ENCODE measurements around the gene PUM1. TPM values are rescaled to one million over a fixed set of nuclear protein-coding genes. Genes with fewer than 3 reads are reported as not detected.

Gene PUM1
- total and polyA plus RNA-seq, 10 of the 15 experiments (the other 5 are each of a cell fraction or from before 2014, with no cell fraction given): 21.4 to 75.3 (median 42.4) TPM

DNA sequence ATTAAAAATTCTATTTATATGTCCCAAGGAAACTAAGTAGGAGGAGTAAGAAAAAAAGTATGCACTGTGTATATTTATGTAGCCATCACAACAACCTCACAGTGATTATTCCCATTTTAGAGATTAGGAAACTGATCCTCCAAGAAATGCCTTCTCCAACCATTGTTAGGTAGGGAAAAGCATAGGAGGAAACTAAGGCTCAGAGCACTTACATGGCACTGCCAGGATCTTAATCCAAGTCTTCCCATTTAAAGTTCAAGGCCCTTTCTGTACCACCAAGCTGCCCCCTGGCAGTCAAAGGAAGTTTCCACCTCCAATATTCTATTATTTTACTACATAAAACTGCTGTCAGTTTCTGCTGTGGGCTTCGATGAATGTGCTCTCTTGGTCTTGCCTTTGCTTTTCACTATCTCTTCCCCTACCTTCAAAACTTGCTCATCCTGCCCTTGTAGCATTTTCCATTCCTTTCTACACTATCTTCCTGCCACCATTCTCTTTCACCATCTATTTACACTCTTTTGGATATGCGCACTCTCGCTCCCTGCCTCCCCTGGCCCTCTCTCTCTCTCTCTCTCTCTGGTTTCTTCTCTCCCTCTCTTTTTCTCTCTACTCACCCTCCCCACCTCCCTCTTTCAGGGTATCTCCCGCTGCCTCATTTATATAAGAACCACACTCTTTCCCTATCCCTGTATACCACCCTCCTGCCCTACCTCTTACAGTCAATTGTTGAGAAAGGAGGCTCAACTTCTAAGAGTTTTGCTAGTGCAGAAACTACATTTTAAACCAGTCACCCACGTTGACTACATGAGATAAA, 34.0 kb downstream of the PUM1 start:
- Histone ChIP-seq H3K79me2 (ENCODE audit: control insufficient read depth, insufficient read depth, low read length) (peaks cover 88% of the 10 kb centered on the region), H3K4me2 (ENCODE audit: control insufficient read depth, insufficient read depth) (no peak overlapping the region), H3K27me3 (replicated peaks in 1 of 2; ENCODE audit: control insufficient read depth in 2 of 2, insufficient read depth in 2 of 2, low read length in 1 of 2) (no peaks in the 10 kb centered on the region), H3K9ac (ENCODE audit: control insufficient read depth, insufficient read depth, low read length) (no peak overlapping the region), H3K36me3 (ENCODE audit: control insufficient read depth in 2 of 2, insufficient read depth in 2 of 2, low read length in 1 of 2) (peaks cover 1 to 7% of the 10 kb centered on the region in 2 experiments; a peak in 3 of 4 replicates), H3K4me1 (ENCODE audit: control insufficient read depth, insufficient read depth, low read length) (peaks cover 20% of the 10 kb centered on the region), H3K27ac (ENCODE audit: control insufficient read depth, insufficient read depth) (no peak overlapping the region), H4K20me1 (ENCODE audit: control insufficient read depth, insufficient read depth) (peaks cover 10% of the 10 kb centered on the region; the same call in 1 of the 2 replicates), H2AFZ (ENCODE audit: control insufficient read depth, low read depth, low read length) (no peak overlapping the region), H3K9me3 (replicated peaks; ENCODE audit: control insufficient read depth, insufficient read depth, low read length) (no peaks in the 10 kb centered on the region), H3K4me3 (no peak overlapping the region)
- no peak for ATAC-seq
- no peak for FAIRE-seq
- no TSS peak for BruUV-seq (replicated peaks)
- ChIA-PET CTCF (interaction anchor here (1.0 kb wide), 1 partner anchor 9 kb away, joined by 3 read pairs; no protein-coding TSS in a partner anchor), POLR2A (interaction anchor here (1.0 kb wide), 1 partner anchor 10 kb away, joined by 3 read pairs; no protein-coding TSS in a partner anchor), SMC1A (ENCODE audit: uncharacterized antibody, unreplicated experiment) (interaction anchor here (0.7 to 1.7 kb wide), 6 partner anchors 14 to 63 kb away, joined by 3 to 6 read pairs (median 4); no protein-coding TSS in a partner anchor), RAD21 (ENCODE audit: unreplicated experiment) (no interaction called here)
- 72% methylated on average over 5 of the region's 5 CpGs for WGBS (ENCODE audit: insufficient coverage, insufficient replicate concordance, low lambda C conversion rate, missing lambda C conversion rate)
- no peak for DNase-seq (ENCODE audit: low read depth, low spot score)
- no peak for TF ChIP-seq DPF2 (IDR thresholded peaks at IDR 0.05)
- no peak for TF ChIP-seq ZNF217 (IDR thresholded peaks at IDR 0.05)
- no peak for TF ChIP-seq CREB1 (IDR thresholded peaks at IDR 0.05; ENCODE audit: low read depth)
- TF ChIP-seq JUND (IDR thresholded peaks at IDR 0.05; ENCODE audit: low read depth, low read length): no peak
- no peak for TF ChIP-seq CUX1 (IDR thresholded peaks at IDR 0.05; ENCODE audit: insufficient replicate concordance, low read depth, low read length)
- TF ChIP-seq MEF2A (IDR thresholded peaks at IDR 0.05; ENCODE audit: insufficient read depth, low read depth, low read length): no peak
- no peak for TF ChIP-seq SMAD5 (IDR thresholded peaks at IDR 0.05; ENCODE audit: low read depth)
- TF ChIP-seq ZNF24 (IDR thresholded peaks at IDR 0.05): no peak
- no peak for TF ChIP-seq ZNF384 (IDR thresholded peaks at IDR 0.05; ENCODE audit: borderline replicate concordance, low read depth, low read length)
- no peak for TF ChIP-seq SIX5 (IDR thresholded peaks at IDR 0.05; ENCODE audit: low read depth, low read length, severe bottlenecking)
- TF ChIP-seq STAT3 (IDR thresholded peaks at IDR 0.05; ENCODE audit: low read depth, low read length): no peak
- intact Hi-C loops (cut with micrococcal nuclease; ENCODE audit: unreplicated experiment) (no loop called here), in situ Hi-C loops (cut with MboI) (no loop called here)

Data from GM12878 (cell line).